Activated T-cell treated with anti-CD3 and anti-CD28 coated beads for 24 hours (primary cell): ENCODE results near the gene STX1B.
A peak's percentile ranks its signal among the peaks of the same experiment; 100 is the strongest.

Experiments used
- DNase-seq: peaks from one replicate; pipeline ENCODE4 v3.0.0-alpha.2; 2020; ENCODE audit warnings: low read depth

Gene STX1B

GRCh38 chr16:30979170-30980022 is 31.0 kb downstream of the STX1B start:
- no peak for DNase-seq

DNA sequence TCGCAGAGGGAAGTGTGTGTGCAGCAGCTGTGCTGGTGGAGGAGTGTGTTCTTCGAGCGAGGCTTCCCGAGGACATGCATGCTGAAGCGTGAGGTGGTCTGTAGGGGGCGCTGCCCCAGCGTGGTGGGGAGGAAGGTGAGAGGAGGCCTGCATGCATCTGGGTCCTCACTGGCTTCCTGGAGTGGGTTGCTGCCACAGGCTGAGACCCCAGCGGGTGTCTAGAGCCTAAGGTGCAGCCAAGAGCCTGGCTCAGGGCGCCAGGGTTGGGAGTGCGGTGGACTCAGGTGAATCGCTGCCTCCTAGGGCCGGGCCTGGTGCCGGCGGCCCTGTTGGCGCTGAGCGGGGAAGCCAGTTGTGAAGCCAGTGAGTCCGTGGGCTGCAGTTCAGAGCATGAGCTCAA is 32.9 kb downstream of the STX1B start:
- DNase-seq: no peak

GRCh38 chr16:30976486-30976885 is 34.0 kb downstream of the STX1B start:
- DNase-seq: no peak

- no peak for DNase-seq
Measured at GRCh38 chr16:30974348-30974747, 36.1 kb downstream of the STX1B start.

DNA sequence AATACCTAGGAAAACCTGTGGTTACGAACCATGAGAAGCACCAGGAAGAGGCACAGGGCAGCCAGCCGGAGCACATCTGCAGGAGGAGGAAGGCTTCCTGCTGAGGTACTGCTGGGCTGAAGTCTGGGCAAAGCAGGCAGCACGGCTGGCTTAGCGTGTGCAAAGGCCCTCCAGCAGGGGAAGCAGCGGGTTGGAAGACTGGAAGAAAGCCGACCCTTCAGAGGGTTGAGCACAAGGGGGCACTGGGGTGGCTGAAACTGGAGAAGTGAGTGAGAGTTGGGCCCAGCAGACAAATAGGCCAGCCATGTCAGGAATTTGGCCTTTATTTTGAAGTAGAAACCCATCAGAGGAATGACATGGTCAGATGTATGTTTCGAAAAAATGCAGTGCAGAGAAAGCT is 37.6 kb downstream of the STX1B start:
- no peak for DNase-seq

GRCh38 chr16:30971298-30971697 is 39.1 kb downstream of the STX1B start:
- DNase-seq: no peak

GRCh38 chr16:30969246-30969842 is 41.1 kb downstream of the STX1B start:
- DNase-seq: no peak

DNA sequence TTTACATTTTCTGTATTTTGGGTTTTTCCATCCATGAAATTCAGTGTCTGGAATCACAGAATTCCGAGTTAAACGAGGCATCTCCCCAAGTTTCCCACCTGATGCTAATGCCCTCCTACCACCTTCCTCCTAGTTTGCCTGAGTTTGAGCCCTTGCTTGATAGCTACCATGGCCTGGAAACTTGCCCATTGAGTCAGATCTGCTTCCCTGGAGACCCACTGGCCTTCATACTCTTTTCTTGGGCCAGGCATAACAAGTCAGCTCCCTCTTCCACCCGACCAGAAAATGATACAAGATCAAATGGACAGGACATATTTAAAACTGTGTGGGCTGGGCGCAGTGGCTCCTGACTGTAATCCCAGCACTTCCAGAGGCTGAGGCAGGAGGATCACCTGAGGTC is 42.6 kb downstream of the STX1B start:
- no peak for DNase-seq

- DNase-seq: no peak
Measured at GRCh38 chr16:30966033-30966619, 44.3 kb downstream of the STX1B start.

DNA sequence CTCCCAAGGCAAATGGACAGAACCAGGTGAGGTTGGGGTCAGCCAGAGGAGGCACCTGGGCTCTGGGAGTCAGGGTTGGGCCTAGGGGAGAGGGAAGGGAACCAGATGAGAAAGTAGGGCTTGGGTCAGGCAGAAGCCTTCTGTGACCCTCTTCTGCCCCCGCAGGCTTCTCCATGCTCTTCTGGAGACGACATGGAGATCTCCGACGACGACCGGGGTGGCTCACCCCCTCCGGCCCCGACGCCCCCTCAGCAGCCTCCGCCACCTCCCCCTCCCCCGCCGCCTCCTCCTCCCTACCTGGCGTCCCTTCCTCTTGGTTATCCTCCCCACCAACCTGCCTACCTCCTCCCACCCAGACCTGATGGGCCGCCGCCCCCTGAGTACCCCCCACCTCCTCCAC is 45.0 kb downstream of the STX1B start:
- no peak for DNase-seq

GRCh38 chr16:30964574-30965226 is 45.7 kb downstream of the STX1B start:
- DNase-seq: no peak

- DNase-seq: no peak
Measured at GRCh38 chr16:30963925-30964511, 46.4 kb downstream of the STX1B start.

GRCh38 chr16:30961384-30961783 is 49.1 kb downstream of the STX1B start:
- no peak for DNase-seq

GRCh38 chr16:30958175-30959079 is 52.0 kb downstream of the STX1B start:
- DNase-seq: no peak

DNA sequence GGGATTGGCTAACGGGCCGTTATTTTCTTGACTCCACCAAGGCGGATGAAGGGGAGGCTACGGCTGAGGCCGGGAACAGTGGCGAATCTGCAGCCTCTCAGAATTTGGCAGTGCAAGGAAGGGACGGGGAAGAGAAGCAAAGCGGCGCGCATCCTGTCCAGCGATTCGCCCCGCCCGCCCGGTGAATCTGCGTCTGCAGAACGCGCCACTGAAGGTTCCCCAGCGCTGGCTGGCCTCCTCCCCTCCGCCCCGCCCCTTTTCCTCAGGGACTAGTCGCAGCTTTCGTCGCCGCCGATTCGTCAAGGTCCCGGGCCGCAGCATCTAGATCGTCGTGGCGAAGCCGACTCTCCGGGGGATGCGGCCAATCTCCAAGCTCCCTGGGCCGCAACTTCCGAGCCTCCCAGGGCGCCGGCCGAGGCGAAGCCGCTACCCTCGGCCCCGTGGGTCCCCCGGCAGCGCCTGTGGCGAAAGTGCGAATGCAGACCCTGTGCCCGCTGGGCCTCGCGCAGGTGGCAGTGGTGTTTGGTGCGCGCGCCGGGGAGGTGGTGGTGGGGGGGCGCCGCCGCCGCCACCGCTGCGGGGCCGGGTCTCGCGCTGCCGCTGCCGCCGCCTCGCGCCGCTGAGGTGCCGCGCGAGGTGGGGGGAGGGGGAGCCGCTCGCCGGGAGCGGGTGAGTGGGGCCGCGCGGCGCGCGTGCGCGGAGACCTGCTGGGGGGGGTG is 52.8 kb downstream of the STX1B start, which contains the start of gene SETD1A:
Gene SETD1A (plus strand): TSS at position 299 of the 719 bp plus-strand sequence. CDS start 978 bp downstream, outside the sequence.
- peak; percentile 92 for DNase-seq

DNA sequence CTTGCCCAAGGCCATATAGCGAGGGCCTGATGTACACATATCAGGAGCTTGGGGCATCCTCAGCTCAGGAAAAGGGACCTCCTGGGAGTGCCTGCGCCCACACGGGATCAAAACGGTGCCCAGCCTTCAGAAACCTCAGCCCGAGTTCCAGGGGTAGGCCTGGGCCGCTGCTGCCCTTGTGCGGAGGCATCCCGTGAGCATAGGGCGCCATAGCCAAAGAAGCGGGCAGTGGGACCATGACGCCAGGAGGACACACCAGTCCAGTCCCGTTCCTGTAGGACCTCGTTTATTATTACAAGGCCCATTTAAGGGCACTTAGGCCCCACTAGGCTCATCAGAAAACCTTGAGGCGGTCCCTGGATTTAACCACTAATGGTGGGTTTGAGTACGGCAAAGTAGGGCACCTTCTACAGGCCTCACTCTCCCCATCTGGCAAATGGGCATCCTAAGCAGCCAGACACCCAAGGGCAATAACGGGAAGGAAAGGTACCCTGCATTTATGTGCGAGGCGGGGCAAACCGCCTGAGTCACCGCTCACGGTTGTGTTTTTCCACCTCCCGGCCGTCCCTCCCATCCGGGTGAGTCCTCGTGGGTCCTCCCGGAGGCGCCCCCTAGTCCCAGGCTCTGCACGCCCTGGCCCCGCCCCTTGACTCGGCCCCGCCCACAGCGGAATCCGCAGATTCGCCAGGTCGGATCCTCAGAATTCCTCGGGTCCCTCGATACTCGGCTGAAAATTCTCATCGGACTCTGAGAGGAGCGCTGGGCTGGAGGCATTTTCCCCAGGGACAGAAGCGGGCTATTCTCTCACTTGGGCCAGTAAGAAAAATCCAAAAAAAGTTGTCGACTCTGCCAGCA is 53.6 kb downstream of the STX1B start:
- peak; percentile 88 for DNase-seq

GRCh38 chr16:30954993-30955392 is 55.4 kb downstream of the STX1B start:
- DNase-seq: no peak

DNA sequence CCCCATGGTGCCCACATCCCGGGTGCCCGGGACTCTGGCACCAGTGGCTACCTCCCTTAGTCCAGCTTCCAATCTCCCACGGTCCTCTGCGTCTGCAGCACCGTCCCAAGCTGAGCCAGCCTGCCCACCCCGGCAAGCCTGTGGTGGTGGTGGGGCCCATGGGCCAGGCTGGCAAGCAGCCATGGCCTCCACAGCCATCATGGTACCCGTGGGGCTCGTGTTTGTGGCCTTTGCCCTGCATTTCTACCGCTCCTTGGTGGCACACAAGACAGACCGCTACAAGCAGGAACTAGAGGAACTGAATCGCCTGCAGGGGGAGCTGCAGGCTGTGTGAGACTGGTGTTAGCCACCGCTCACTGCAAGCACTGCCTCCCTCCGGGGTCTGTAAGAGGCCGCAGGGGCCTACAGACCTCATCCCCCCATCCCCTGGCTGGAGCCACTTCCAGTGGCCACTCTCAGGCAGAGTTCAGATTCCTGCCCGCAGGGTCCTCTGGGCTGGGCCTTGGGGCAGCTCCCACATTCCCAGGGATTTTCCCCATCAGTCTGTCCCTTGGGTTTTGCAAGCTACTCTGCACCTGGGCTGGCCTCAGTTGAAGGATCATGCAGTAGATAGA is 56.8 kb downstream of the STX1B start:
- DNase-seq: peak; percentile 50

- DNase-seq: no peak
Measured at GRCh38 chr16:30953111-30953510, 57.3 kb downstream of the STX1B start.
